ENCODE results near the gene ATP2C2.

- TF ChIP-seq SIN3A (conservative IDR thresholded peaks at IDR 0.05 in 1 of 2, IDR thresholded peaks at IDR 0.05 in 1 of 2; ENCODE audit: low read depth in 1 of 2, low read length in 2 of 2) (no peak), KDM1A (IDR thresholded peaks at IDR 0.05; ENCODE audit: borderline replicate concordance, low read length) (no peak), EGR1 (IDR thresholded peaks at IDR 0.05; ENCODE audit: borderline replicate concordance, low read depth, low read length) (no peak), HDAC6 (IDR thresholded peaks at IDR 0.05; ENCODE audit: low read depth, low read length) (no peak), USF2 (IDR thresholded peaks at IDR 0.05; ENCODE audit: low read length) (no peak), CTCF (IDR thresholded peaks at IDR 0.05; ENCODE audit: control extremely low read depth in 1 of 3, insufficient read depth in 1 of 3, low read depth in 1 of 3, low read length in 3 of 3) (no peak), POLR2AphosphoS5 (IDR thresholded peaks at IDR 0.05; ENCODE audit: low read depth, low read length) (no peak), ZNF274 (IDR thresholded peaks at IDR 0.05; ENCODE audit: borderline replicate concordance, extremely low read depth, low read length) (no peak), POLR2A (IDR thresholded peaks at IDR 0.05; ENCODE audit: control extremely low read depth in 1 of 2, low read depth in 2 of 2, low read length in 2 of 2) (no peak), GABPA (IDR thresholded peaks at IDR 0.05; ENCODE audit: borderline replicate concordance, insufficient read depth, low read length) (no peak), SP4 (IDR thresholded peaks at IDR 0.05; ENCODE audit: low read length) (no peak), ATF3 (IDR thresholded peaks at IDR 0.05; ENCODE audit: insufficient read depth, low read depth, low read length) (no peak), FOSL1 (IDR thresholded peaks at IDR 0.05; ENCODE audit: insufficient read depth, low read depth, low read length) (no peak), MAX (IDR thresholded peaks at IDR 0.05) (no peak)
These were observed 37.9 kb downstream of the ATP2C2 start for GRCh38 chr16:84406006-84406963.

All from H1 (cell line).